Esophagus squamous epithelium (tissue), 4 donors: ENCODE measurements around the gene USP16.

ENCODE experiments used
- CTCF ChIP-seq, 6 experiments: fragments of 450-650 bp in 4 of 6; fragments of 200-600 bp in 2 of 6; sonication (generic) in 2 of 6; IDR thresholded peaks; one replicate each; pipeline ENCODE4 v1.5.1; 2016 to 2019; ENCODE audit warnings: antibody characterized with exemption in 6 of 6, mild to moderate bottlenecking in 4 of 6, moderate library complexity in 4 of 6
- POLR2A ChIP-seq, 4 donors: fragments of 450-650 bp; IDR thresholded peaks; one replicate each; pipeline ENCODE4 v1.6.1; 2017; ENCODE audit warnings: antibody characterized with exemption in 4 of 4, mild to moderate bottlenecking in 4 of 4, moderate library complexity in 3 of 4

GRCh38 chr21:29029524-29029923, 5.1 kb downstream of the USP16 start:
- TF ChIP-seq CTCF (IDR thresholded peaks at IDR 0.05) (no peak), POLR2A (IDR thresholded peaks at IDR 0.05) (no peak)
